ENCODE measurements around the gene SDK2.

GRCh38 chr17:73616120-73616872 is 27.9 kb downstream of the SDK2 start:
- no peak for TF ChIP-seq CTCF (IDR thresholded peaks at IDR 0.05; ENCODE audit: low read length)
- TF ChIP-seq EZH2 (optimal IDR thresholded peaks at IDR 0.05; ENCODE audit: low read depth, low read length): no peak
- TF ChIP-seq EZH2phosphoT487 (IDR thresholded peaks at IDR 0.05; ENCODE audit: low read length): no peak

Data from MM.1S (cell line).